ENCODE measurements around the gene MYCN.
"Not testable (repeated sequence)": the region's sequence is repeated elsewhere in the genome, so short reads cannot be mapped to it uniquely, and the experiment has no call there.

The MYCN gene

GRCh38 chr2:15941481-15941850, 1.1 kb downstream of the MYCN start:
- peak overlapping the region; percentile 34 to 49 (median 37) for H3K4me3 ChIP-seq
- peak overlapping the region in 6 of 21 experiments; percentile 0 to 86 (median 37) for H3K27ac ChIP-seq

GRCh38 chr2:15941871-15942710, 1.7 kb downstream of the MYCN start:
- peak overlapping the region in 4 of 21 experiments; percentile 0 to 86 (median 57) for H3K27ac ChIP-seq
- peak overlapping the region; percentile 34 to 49 (median 37) for H3K4me3 ChIP-seq

DNA sequence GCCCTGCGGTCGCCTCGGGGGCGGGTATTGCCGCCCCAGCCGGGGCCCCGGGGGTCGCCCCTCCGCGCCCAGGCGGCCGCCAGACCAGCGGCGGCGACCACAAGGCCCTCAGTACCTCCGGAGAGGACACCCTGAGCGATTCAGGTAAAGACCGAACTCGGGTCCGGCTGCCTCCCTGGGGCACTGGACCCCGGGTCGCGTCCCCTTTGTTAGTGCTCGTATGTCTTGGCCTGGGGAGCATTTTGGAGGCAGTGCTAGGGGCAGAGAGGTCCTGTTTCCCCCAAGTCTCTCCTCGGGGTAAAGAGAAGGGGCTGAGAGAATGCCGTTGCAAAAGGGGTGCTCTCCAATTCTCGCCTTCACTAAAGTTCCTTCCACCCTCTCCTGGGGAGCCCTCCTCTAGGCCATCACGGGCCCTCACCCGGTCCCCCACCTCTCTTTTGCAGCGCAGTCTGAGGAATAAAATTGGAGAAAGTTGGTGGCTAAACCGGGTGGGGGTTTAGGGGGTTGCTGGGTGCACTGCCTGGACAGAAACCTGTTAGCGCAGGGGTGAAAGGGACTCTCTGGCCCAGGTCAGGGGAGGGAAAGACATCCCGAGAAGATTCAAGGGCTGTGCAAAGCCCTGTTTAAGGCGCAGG, 2.5 kb downstream of the MYCN start:
- peak overlapping the region in 6 of 7 experiments; percentile 9 to 49 (median 28) for H3K4me3 ChIP-seq

GRCh38 chr2:15943378-15944280, 3.3 kb downstream of the MYCN start:
- H3K27ac ChIP-seq = peak overlapping the region in 2 of 21 experiments; percentile 38 to 78
- peak overlapping the region in 5 of 7 experiments; percentile 10 to 49 (median 18) for H3K4me3 ChIP-seq

More for the DNA sequence above, 2.5 kb downstream of the MYCN start:
- H3K27ac ChIP-seq = peak overlapping the region in 2 of 21 experiments; percentile 38 to 78

DNA sequence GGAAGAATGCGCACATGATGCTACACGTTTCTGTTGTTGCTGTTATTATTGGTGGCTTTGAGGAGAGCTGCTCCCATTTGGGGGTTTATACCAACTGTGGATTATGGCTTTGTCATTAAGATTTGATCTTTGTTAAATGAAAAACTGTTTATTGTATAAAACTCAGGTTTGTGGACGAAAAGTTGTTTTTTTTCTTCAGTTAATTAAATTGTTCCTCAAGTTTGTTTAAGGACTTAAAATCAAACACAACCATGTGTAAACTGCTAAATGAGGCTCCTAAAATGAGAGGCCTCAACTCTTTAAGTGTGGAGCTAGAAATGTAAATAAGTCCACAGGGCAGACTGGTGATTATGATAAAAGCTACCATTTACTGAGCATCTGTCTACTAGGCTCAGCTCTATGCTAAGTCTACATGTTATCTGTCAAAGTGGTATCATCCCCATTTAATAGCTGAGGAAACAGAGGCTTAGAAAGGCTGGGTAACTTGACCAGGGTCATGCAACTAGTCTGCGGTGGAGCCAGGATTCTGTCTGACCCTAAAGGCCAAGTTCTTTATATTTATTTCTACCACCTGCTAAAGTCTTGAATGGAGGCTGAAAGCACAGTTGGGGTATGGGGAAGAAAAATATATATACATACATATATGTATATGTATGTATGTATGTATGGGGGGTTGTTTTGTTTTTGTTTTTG, 4.1 kb downstream of the MYCN start:
- peak overlapping the region in 2 of 7 experiments; percentile 42 to 49 for H3K4me3 ChIP-seq
- H3K27ac ChIP-seq = no peak overlapping the region

- Histone ChIP-seq H3K27ac (no peak overlapping the region), H3K4me3 (peak overlapping the region in 1 of 7 experiments; percentile 49)
Measured at GRCh38 chr2:15945909-15946705, 5.8 kb downstream of the MYCN start.

DNA sequence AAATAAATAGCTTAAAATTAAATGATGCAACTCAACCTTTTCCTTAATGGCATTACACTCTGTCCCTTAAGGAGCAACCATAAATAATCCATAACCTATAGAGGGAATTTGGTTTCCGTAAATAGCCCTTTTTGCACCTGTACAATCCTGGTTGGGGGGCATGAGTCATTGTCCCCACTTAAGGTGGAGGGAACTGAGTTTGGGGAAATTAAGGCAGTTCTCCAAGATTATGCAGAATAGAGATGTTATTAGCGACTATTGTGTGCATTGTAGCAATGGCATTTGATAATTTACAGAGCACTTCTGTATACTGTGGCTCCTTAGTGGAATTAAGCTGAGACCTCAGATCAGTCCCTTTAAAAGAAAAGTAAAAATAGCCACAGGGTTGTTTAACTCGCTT, 6.6 kb downstream of the MYCN start:
- Histone ChIP-seq H3K27ac (no peak overlapping the region), H3K4me3 (no peak overlapping the region)

DNA sequence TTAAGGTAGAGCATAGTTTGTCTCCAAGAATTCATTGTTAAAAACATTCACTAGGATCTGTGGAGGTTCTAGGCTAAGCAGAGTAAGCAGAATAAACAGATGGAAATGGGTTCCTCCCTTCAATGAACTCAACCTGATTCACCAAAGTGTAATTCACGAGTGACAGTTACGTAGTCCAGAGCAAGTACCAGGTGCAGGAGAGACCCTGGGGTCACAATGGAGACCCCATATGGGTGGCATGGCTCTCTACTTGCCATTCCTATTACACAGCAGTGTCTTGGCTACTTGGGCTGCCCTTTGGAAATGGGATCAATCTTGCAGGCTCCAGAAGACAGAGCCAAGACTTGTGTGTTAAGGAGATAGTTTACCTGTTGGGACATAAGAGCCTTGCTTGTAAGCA, 7.1 kb downstream of the MYCN start:
- no peak overlapping the region for H3K4me3 ChIP-seq

DNA sequence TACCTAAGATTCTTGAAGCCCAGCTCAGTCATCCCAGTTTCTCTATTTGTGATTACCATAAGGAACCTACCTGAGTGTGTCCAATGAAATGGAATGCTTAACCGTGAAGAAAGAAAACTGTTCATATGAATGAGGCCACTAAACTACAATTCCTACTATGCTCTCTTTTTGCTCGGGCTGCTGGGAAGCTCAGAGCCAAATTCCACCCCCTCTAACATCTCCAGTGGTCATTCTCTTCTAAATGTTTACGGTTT, 8.3 kb downstream of the MYCN start:
- Histone ChIP-seq H3K4me3 (no peak overlapping the region), H3K27ac (no peak overlapping the region)

More for the DNA sequence above, 7.1 kb downstream of the MYCN start:
- H3K27ac ChIP-seq = no peak overlapping the region

DNA sequence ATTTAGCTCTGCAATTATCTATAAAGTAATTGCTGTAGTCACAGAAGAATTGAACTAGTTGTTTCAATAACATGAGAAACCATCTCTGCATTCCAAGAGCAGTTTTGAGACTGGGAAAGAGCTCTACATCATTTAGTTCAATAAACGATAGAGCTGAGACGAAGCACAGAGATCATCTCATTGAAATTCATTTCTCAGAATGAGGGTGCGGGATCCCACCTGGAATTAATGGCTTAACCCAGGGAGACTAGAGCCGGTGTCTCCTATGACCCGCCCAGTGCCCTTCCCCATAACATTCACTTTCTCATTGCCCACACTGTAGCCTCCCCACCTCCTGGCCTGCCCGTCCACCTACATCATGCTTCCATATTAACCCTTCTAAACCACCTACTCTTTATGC, 8.8 kb downstream of the MYCN start:
- no peak overlapping the region for H3K4me3 ChIP-seq
- no peak overlapping the region for H3K27ac ChIP-seq

GRCh38 chr2:15949551-15949950, 9.2 kb downstream of the MYCN start:
- no peak overlapping the region for H3K4me3 ChIP-seq
- no peak overlapping the region for H3K27ac ChIP-seq

DNA sequence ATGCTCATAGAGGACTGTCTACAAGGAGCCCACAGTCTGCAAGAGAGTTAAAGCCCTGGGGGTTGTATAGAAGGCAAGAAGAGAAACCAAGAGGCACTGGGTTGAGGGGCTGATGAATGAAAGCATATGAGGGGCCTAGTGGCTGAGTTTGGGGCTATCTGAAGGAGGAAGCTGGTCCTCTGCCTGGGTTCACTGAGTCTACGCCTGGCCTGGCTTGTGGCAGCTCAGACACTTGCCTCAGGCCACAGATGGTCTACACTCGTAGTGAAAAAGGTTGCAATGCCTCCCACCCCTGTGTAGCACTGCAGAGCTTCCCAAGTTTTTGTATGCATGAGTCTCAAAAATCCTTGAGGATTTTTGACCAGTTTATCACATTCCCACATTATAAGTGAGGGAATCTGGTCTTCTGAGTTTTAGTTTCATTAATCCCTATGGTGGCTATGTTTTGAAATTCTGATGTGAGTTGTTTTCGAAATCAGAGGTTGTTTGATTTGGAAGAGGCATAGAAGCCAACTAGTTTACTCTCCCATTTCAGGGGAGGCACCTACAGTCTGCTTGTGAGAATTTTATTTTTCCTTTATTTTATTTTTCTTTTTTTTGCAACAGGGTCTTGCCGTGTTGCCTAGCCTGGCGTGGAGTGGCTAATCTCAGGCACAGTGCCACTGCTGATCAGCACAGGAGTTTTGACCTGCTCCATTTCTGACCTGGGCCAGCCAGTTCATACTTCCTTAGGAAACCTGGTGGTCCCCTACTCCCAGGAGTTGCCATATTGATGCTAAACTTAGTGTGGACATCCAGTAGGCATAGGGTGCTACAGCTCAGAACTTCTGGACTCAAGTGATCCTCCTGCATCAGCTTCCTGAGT, 10.0 kb downstream of the MYCN start:
- Histone ChIP-seq H3K27ac (no peak overlapping the region), H3K4me3 (no peak overlapping the region)

GRCh38 chr2:15951936-15952335, 11.6 kb downstream of the MYCN start:
- H3K4me3 ChIP-seq, H3K27ac ChIP-seq: not testable (repeated sequence)

DNA sequence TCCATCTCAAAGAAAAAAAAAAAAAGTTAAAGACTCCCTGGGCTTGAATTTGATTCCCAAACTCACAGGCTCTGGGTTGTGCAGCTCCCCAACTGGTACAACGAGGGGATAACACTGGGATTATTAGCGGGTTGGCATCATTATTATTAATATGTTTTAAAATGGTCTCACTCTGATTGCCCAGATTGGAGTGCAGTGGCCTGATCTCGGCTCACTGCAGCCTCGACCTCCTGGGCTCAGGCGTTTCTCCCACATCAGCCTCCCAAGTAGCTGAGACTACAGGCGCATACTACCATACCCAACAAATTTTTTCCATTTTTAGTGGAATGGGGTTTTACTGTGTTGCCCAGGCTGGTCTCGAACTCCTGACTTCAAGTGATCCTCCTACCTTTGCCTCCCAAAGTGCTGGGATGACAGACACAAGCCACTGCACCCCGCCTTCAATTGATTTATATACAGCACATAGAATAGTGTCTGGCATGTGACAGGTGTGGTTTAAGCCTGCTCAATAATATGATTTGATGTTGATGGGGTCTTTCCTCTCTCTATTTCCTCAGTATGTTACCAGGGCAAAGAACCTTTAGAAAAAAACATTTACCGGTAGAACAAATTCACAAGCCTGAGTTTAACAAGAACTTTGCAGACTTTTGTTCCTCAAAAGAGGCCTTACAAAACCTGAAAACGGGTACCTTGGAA, 12.2 kb downstream of the MYCN start:
- no peak overlapping the region for H3K27ac ChIP-seq
- no peak overlapping the region for H3K4me3 ChIP-seq

- Histone ChIP-seq H3K4me3 (no peak overlapping the region), H3K27ac (no peak overlapping the region)
Measured at GRCh38 chr2:15953147-15953630, 12.8 kb downstream of the MYCN start.

- Histone ChIP-seq H3K27ac (no peak overlapping the region), H3K4me3 (no peak overlapping the region)
Measured at GRCh38 chr2:15953891-15954680, 13.7 kb downstream of the MYCN start.

- H3K4me3 ChIP-seq = no peak overlapping the region
Measured at GRCh38 chr2:15954761-15955160, 14.4 kb downstream of the MYCN start.

More at GRCh38 chr2:15954761-15955160, 14.4 kb downstream of the MYCN start:
- H3K27ac ChIP-seq = no peak overlapping the region
